B cell (primary cell): ENCODE measurements around the gene D2HGDH. TPM values are rescaled to one million over a fixed set of nuclear protein-coding genes. Genes with fewer than 3 reads are reported as not detected.

Source experiments
- ATAC-seq: fragments of 200-7000 bp; cut with Tn5 transposase; one replicate; pipeline ENCODE4 v1.10.0; 2021; ENCODE audit warnings: low read depth, mild to moderate bottlenecking, moderate number of reproducible peaks, moderate library complexity
- CTCF ChIA-PET: fragments of 350-600 bp; sonication (Branson Sonifier 250); formaldehyde crosslinking; loops from one replicate; lab custom pipeline; 2021; ENCODE audit warnings: antibody characterized with exemption, inconsistent platforms; lab: Charles Lee
- POLR2A ChIA-PET: fragments of 350-600 bp; sonication (Branson Sonifier 250); formaldehyde crosslinking; loops from one replicate; lab custom pipeline; 2021; ENCODE audit warnings: antibody characterized with exemption; lab: Charles Lee
- DNase-seq: peaks from one replicate; pipeline ENCODE4 v3.0.0; 2013
- H2AFZ ChIP-seq: 2 replicates; pipeline ENCODE4 v1.6.1; 2012; ENCODE audit warnings: mild to moderate bottlenecking, low read depth, low read length; ENCODE audit not compliant: insufficient read depth, poor library complexity, severe bottlenecking
- H3K27ac ChIP-seq, 2 donors: 1 replicate in 1 of 2; 2 replicates in 1 of 2; pipeline ENCODE4 v1.5.1; 2012 to 2013; ENCODE audit warnings: low read length in 2 of 2, mild to moderate bottlenecking in 2 of 2, moderate library complexity in 1 of 2
- H3K27me3 ChIP-seq, 4 experiments: fragments of 200-600 bp in 1 of 4; sonication (generic) in 1 of 4; replicated peaks in 1 of 4; 1 replicate in 2 of 4; 2 replicates in 2 of 4; pipeline versions ENCODE4 v1.6.1 to v1.7.0; 2013 to 2016; ENCODE audit warnings: low read length in 3 of 4, mild to moderate bottlenecking in 2 of 4, mixed read lengths in 1 of 4, moderate library complexity in 1 of 4; ENCODE audit not compliant: insufficient read depth in 4 of 4, control insufficient read depth in 3 of 4; ENCODE audit errors: control extremely low read depth in 1 of 4
- H3K36me3 ChIP-seq, 2 experiments: replicated peaks in 1 of 2; 1 replicate in 1 of 2; 2 replicates in 1 of 2; pipeline versions ENCODE4 v1.6.1 to v1.7.1; 2013; ENCODE audit warnings: low read length in 1 of 2; ENCODE audit not compliant: insufficient read depth in 2 of 2, control insufficient read depth in 1 of 2; ENCODE audit errors: control extremely low read depth in 1 of 2, extremely low read depth in 1 of 2
- H3K4me1 ChIP-seq, 2 donors: fragments of 200-600 bp in 1 of 2; sonication (generic) in 1 of 2; 1 replicate in 1 of 2; 2 replicates in 1 of 2; pipeline versions ENCODE4 v1.5.1 to v1.6.1; 2013 to 2017; ENCODE audit warnings: low read length in 2 of 2; ENCODE audit not compliant: control insufficient read depth in 2 of 2, insufficient read depth in 2 of 2
- H3K4me2 ChIP-seq: replicated peaks from 2 replicates; pipeline ENCODE3; 2012; ENCODE audit warnings: mild to moderate bottlenecking, low read depth, low read length; ENCODE audit not compliant: poor library complexity, severe bottlenecking
- H3K4me3 ChIP-seq, 5 experiments: fragments of 200-600 bp in 1 of 5; sonication (generic) in 1 of 5; 1 replicate in 3 of 5; 2 replicates in 2 of 5; pipeline versions ENCODE4 v1.5.1 to v1.7.0; 2011 to 2016; ENCODE audit warnings: low read length in 4 of 5, mild to moderate bottlenecking in 4 of 5, low read depth in 2 of 5, control low read depth in 1 of 5, moderate library complexity in 1 of 5; ENCODE audit not compliant: insufficient read depth in 1 of 5; ENCODE audit errors: control extremely low read depth in 1 of 5, extremely low read depth in 1 of 5
- H3K79me2 ChIP-seq: fragments of 200-600 bp; sonication (generic); one replicate; pipeline ENCODE4 v1.6.0; 2016; ENCODE audit warnings: low read length; ENCODE audit not compliant: control insufficient read depth, insufficient read depth
- H3K9ac ChIP-seq: fragments of 200-600 bp; sonication (generic); 2 replicates; pipeline ENCODE4 v1.6.1; 2017; ENCODE audit warnings: mild to moderate bottlenecking, low read length, moderate library complexity
- H3K9me3 ChIP-seq, 3 donors: one replicate each; pipeline versions ENCODE4 v1.6.1 to v1.7.1; 2013; ENCODE audit warnings: low read length in 2 of 3; ENCODE audit not compliant: control insufficient read depth in 2 of 3, insufficient read depth in 1 of 3; ENCODE audit errors: control extremely low read depth in 1 of 3
- H4K20me1 ChIP-seq: 2 replicates; pipeline ENCODE4 v1.6.0; 2012; ENCODE audit warnings: mild to moderate bottlenecking, low read length; ENCODE audit not compliant: insufficient read depth, control insufficient read depth, poor library complexity, severe bottlenecking
- H3K27ac Mint-ChIP-seq: one replicate; pipeline ENCODE4 v1.8.0; 2021; ENCODE audit warnings: mixed read lengths
- H3K27me3 Mint-ChIP-seq: one replicate; pipeline ENCODE4 v1.8.0; 2021; ENCODE audit warnings: mixed read lengths
- H3K4me1 Mint-ChIP-seq: one replicate; pipeline ENCODE4 v1.8.0; 2021; ENCODE audit warnings: mixed read lengths
- H3K4me3 Mint-ChIP-seq: one replicate; pipeline ENCODE4 v1.8.0; 2021; ENCODE audit warnings: mixed read lengths
- H3K9me3 Mint-ChIP-seq: one replicate; pipeline ENCODE4 v1.8.0; 2022; ENCODE audit warnings: mixed read lengths; ENCODE audit not compliant: insufficient read depth
- CTCF ChIP-seq: fragments of 200-600 bp; IDR thresholded peaks from one replicate; pipeline ENCODE4 v1.8.0; 2022; ENCODE audit warnings: antibody characterized with exemption, mild to moderate bottlenecking
- EZH2 ChIP-seq: IDR thresholded peaks from 2 replicates; pipeline ENCODE4 v1.6.1; 2012; ENCODE audit warnings: borderline replicate concordance, low read depth, mild to moderate bottlenecking, moderate library complexity, low read length; ENCODE audit not compliant: insufficient read depth, poor library complexity, severe bottlenecking
- WGBS: methylation state at CpG from one replicate; pipeline ENCODE4 v1.1.5; 2013; ENCODE audit warnings: missing lambda C conversion rate; ENCODE audit not compliant: insufficient coverage; 5-methylcytosine and 5-hydroxymethylcytosine counted together
- intact Hi-C: fragments of 100-400 bp; cut with micrococcal nuclease; formaldehyde crosslinking; loops from one replicate; pipeline ENCODE4 v1.10.0; 2022
- polyA plus RNA-seq: library from polyadenylated mRNA; depleted of rRNA; stranded (reverse); fragments of >200 nt; gene quantifications from 2 replicates; pipeline ENCODE4 v1.2.3, GENCODE V29; 2012
- total RNA-seq, 2 donors: library from RNA; stranded (reverse); fragments of 120-200 nt in 1 of 2; gene quantifications; 1 replicate in 1 of 2; 2 replicates in 1 of 2; pipeline versions ENCODE4 v1.2.3 to v1.2.4, GENCODE V29; 2013 to 2022

The D2HGDH gene
- total and polyA plus RNA-seq, 2 donors (not counting 1 experiment from before 2014, with no cell fraction given), result 44.0 to 67.7 TPM

- H4K20me1 ChIP-seq, result no peaks in the 10 kb centered on the region
- H3K27ac ChIP-seq, result peak overlapping the region; percentile 40 to 84
- H3K9me3 Mint-ChIP-seq, result no peaks in the 10 kb centered on the region
- H3K27me3 Mint-ChIP-seq, result no peaks in the 10 kb centered on the region
- TF ChIP-seq CTCF, result no peak
- TF ChIP-seq EZH2, result no peak
- H3K4me3 Mint-ChIP-seq, result peak overlapping the region; percentile 71
- peaks cover 37% of the 10 kb centered on the region for H3K4me1 Mint-ChIP-seq
- H3K9me3 ChIP-seq, result peaks cover 0 to 5% (median 0%) of the 10 kb centered on the region in 3 donors
- H3K27ac Mint-ChIP-seq, result peak overlapping the region; percentile 50
- ATAC-seq (no peak), DNase-seq (peak; percentile 38)
- CTCF ChIA-PET, result interaction anchor here (1.1 to 5.8 kb wide), 10 partner anchors 8 to 882 kb away, joined by 3 to 41 read pairs (median 5); partner anchors contain the start of genes DTYMK and ING5
- WGBS, result 73% methylated on average over 12 of the region's 23 CpGs
- H2AFZ ChIP-seq, result peak overlapping the region; percentile 92
- peaks cover 4 to 28% of the 10 kb centered on the region in 2 donors for H3K4me1 ChIP-seq
- peak overlapping the region; percentile 90 for H3K4me2 ChIP-seq
- H3K9ac ChIP-seq, result peak overlapping the region; percentile 86
- H3K27me3 ChIP-seq, result no peaks in the 10 kb centered on the region
- H3K36me3 ChIP-seq, result no peaks in the 10 kb centered on the region
- H3K79me2 ChIP-seq, result peaks cover 12% of the 10 kb centered on the region
- POLR2A ChIA-PET, result interaction anchor here (1.2 to 2.9 kb wide), 5 partner anchors 31 to 1173 kb away, joined by 3 to 30 read pairs (median 4); partner anchors contain the start of genes ATG4B, DTYMK, ING5 and THAP4
- H3K4me3 ChIP-seq, result peak overlapping the region in 4 of 5 experiments; percentile 49 to 94 (median 70)
- intact Hi-C loops, result loop anchor here (1.0 kb wide), 5 partner anchors 31 to 375 kb away; partner anchors contain the start of genes DTYMK and ING5
Observed at GRCh38 chr2:241733391-241734207, 831 bp upstream of the D2HGDH start.
